Gastrocnemius medialis (tissue), 4 donors: Measurements from ENCODE around the gene AKR1B15.

Source experiments
- POLR2A ChIP-seq, 2 donors: fragments of 450-650 bp; IDR thresholded peaks; one replicate each; pipeline ENCODE4 v1.6.1; 2017; ENCODE audit warnings: antibody characterized with exemption in 2 of 2, mild to moderate bottlenecking in 2 of 2, moderate library complexity in 2 of 2
- TF ChIP-seq, protein P1 (sequence below), 5 experiments: fragments of 450-650 bp in 3 of 5; fragments of 200-600 bp in 2 of 5; sonication (generic) in 2 of 5; IDR thresholded peaks in 4 of 5; conservative IDR thresholded peaks in 1 of 5; 1 replicate in 4 of 5; 2 replicates in 1 of 5; pipeline ENCODE4 v1.5.1; 2016 to 2019; ENCODE audit warnings: antibody characterized with exemption in 5 of 5, mild to moderate bottlenecking in 3 of 5, moderate library complexity in 3 of 5

DNA sequence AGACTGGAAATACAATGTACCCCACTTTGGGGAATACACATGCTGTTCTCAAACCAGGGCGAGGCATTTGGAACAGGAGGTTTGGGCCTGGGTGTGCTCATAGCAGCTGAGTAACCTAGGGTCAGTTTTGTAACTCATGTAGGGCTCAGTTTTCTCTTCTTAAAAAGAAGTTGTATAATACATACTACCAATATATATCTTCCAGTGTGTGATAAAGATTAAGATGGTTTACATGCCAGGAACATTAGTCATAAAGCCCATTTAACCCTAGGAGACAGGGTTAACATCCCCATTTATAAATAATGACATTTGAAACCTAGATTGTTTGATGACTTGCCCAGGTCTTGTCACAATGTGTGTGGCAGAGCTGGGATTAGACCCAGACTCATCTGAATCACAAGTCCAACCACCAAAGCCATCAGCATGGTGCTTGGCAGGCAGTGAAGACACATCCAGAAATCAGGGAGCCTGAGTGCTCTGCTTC is 15.6 kb upstream of the AKR1B15 start:
- no peak for TF ChIP-seq POLR2A (IDR thresholded peaks at IDR 0.05)
- TF ChIP-seq, protein P1, sequence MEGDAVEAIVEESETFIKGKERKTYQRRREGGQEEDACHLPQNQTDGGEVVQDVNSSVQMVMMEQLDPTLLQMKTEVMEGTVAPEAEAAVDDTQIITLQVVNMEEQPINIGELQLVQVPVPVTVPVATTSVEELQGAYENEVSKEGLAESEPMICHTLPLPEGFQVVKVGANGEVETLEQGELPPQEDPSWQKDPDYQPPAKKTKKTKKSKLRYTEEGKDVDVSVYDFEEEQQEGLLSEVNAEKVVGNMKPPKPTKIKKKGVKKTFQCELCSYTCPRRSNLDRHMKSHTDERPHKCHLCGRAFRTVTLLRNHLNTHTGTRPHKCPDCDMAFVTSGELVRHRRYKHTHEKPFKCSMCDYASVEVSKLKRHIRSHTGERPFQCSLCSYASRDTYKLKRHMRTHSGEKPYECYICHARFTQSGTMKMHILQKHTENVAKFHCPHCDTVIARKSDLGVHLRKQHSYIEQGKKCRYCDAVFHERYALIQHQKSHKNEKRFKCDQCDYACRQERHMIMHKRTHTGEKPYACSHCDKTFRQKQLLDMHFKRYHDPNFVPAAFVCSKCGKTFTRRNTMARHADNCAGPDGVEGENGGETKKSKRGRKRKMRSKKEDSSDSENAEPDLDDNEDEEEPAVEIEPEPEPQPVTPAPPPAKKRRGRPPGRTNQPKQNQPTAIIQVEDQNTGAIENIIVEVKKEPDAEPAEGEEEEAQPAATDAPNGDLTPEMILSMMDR (IDR thresholded peaks at IDR 0.05 in 4 of 5, conservative IDR thresholded peaks at IDR 0.05 in 1 of 5): no peak
